GM12878 (cell line): ENCODE data around the gene RTN4R. TPM values are rescaled to one million over a fixed set of nuclear protein-coding genes. Genes with fewer than 3 reads are reported as not detected.

Experiments used
- ATAC-seq: fragments of 200-7000 bp; cut with Tn5 transposase; 3 replicates; pipeline ENCODE4 v1.9.1; 2020; ENCODE audit warnings: mild to moderate bottlenecking, moderate library complexity
- BruUV-seq: library from RNA; stranded (reverse); fragments of 400-500 nt; replicated peaks from 2 replicates; lab custom pipeline; 2021; lab: Mats Ljungman, UMichigan
- CTCF ChIA-PET: fragments of 300-600 bp; sonication (Branson Sonifier 250); formaldehyde crosslinking; extraction: SDS; loops from one replicate; lab custom pipeline; 2021; ENCODE audit warnings: inconsistent platforms; lab: Yijun Ruan, JAX
- POLR2A ChIA-PET: fragments of 350-600 bp; formaldehyde crosslinking; extraction: SDS; loops from one replicate; lab custom pipeline; 2021; ENCODE audit warnings: inconsistent platforms; lab: Charles Lee
- RAD21 ChIA-PET: fragments of 300-600 bp; sonication (Branson Sonifier 250); formaldehyde crosslinking; loops from one replicate; lab custom pipeline; 2023; ENCODE audit warnings: antibody characterized with exemption; ENCODE audit not compliant: unreplicated experiment; lab: Charles Lee
- SMC1A ChIA-PET: fragments of 300-600 bp; sonication (Branson Sonifier 250); formaldehyde crosslinking; loops from one replicate; lab custom pipeline; 2023; ENCODE audit not compliant: unreplicated experiment, uncharacterized antibody; lab: Charles Lee
- DNase-seq: peaks from one replicate; pipeline ENCODE4 v3.0.0-alpha.2; 2011; ENCODE audit warnings: low read depth, low spot score
- FAIRE-seq: peaks from 3 replicates; lab custom pipeline; 2011; peaks lifted over from hg19 to GRCh38; lab: Jason Lieb, UNC
- H2AFZ ChIP-seq: 2 replicates; pipeline ENCODE4 v1.6.0; 2011; ENCODE audit warnings: low read depth, low read length, control low read depth; ENCODE audit not compliant: control insufficient read depth
- H3K27ac ChIP-seq: 2 replicates; pipeline ENCODE4 v1.5.1; 2011; ENCODE audit warnings: control low read depth; ENCODE audit not compliant: control insufficient read depth, insufficient read depth
- H3K27me3 ChIP-seq, 2 experiments: replicated peaks in 1 of 2; 2 replicates each; pipeline versions ENCODE4 v1.6.0 to v1.6.1; 2011; ENCODE audit warnings: low read length in 1 of 2; ENCODE audit not compliant: control insufficient read depth in 2 of 2, insufficient read depth in 2 of 2
- H3K36me3 ChIP-seq, 2 experiments: 2 replicates each; pipeline ENCODE4 v1.5.1; 2011; ENCODE audit warnings: low read length in 1 of 2; ENCODE audit not compliant: control insufficient read depth in 2 of 2, insufficient read depth in 2 of 2
- H3K4me1 ChIP-seq: 2 replicates; pipeline ENCODE4 v1.6.1; 2011; ENCODE audit warnings: mild to moderate bottlenecking, low read length, moderate library complexity, mixed read lengths; ENCODE audit not compliant: control insufficient read depth, insufficient read depth
- H3K4me2 ChIP-seq: 2 replicates; pipeline ENCODE4 v1.6.0; 2011; ENCODE audit warnings: control low read depth; ENCODE audit not compliant: control insufficient read depth, insufficient read depth
- H3K4me3 ChIP-seq: fragments of 200-600 bp; sonication (generic); 2 replicates; pipeline ENCODE4 v1.5.1; 2016
- H3K79me2 ChIP-seq: 2 replicates; pipeline ENCODE4 v1.6.0; 2011; ENCODE audit warnings: low read length; ENCODE audit not compliant: control insufficient read depth, insufficient read depth
- H3K9ac ChIP-seq: 2 replicates; pipeline ENCODE4 v1.8.0; 2011; ENCODE audit warnings: low read length, control low read depth, mixed read lengths; ENCODE audit not compliant: control insufficient read depth, insufficient read depth
- H3K9me3 ChIP-seq: replicated peaks from 3 replicates; pipeline ENCODE4 v1.5.1; 2011; ENCODE audit warnings: mild to moderate bottlenecking, low read length; ENCODE audit not compliant: control insufficient read depth, insufficient read depth
- H4K20me1 ChIP-seq: 2 replicates; pipeline ENCODE4 v1.6.0; 2011; ENCODE audit not compliant: control insufficient read depth, insufficient read depth
- BRCA1 ChIP-seq: IDR thresholded peaks from 2 replicates; pipeline ENCODE4 v1.6.1; 2011; ENCODE audit warnings: low read depth, low read length, improper control_type of control experiment
- CHD2 ChIP-seq: IDR thresholded peaks from 2 replicates; pipeline ENCODE4 v1.6.1; 2011; ENCODE audit warnings: low read depth, low read length, improper control_type of control experiment, borderline replicate concordance
- CHD4 ChIP-seq: fragments of 200-600 bp; sonication (generic); IDR thresholded peaks from 2 replicates; pipeline ENCODE4 v1.6.1; 2016; ENCODE audit warnings: mild to moderate bottlenecking
- HDAC2 ChIP-seq: fragments of 200-600 bp; sonication (generic); IDR thresholded peaks from 2 replicates; pipeline ENCODE4 v1.6.1; 2017
- LARP7 ChIP-seq: fragments of 450-650 bp; IDR thresholded peaks from 2 replicates; pipeline ENCODE4 v1.6.1; 2017; ENCODE audit warnings: mild to moderate bottlenecking
- SIX5 ChIP-seq: IDR thresholded peaks from 2 replicates; pipeline ENCODE4 v1.6.1; 2011; ENCODE audit warnings: mild to moderate bottlenecking, low read depth, low read length, moderate library complexity; ENCODE audit not compliant: severe bottlenecking
- SMC3 ChIP-seq: IDR thresholded peaks from 2 replicates; pipeline ENCODE4 v1.6.1; 2011; ENCODE audit warnings: low read length, improper control_type of control experiment, borderline replicate concordance
- TAF1 ChIP-seq: IDR thresholded peaks from 2 replicates; pipeline ENCODE4 v1.6.1; 2011; ENCODE audit warnings: mild to moderate bottlenecking, low read depth, low read length, borderline replicate concordance
- ZSCAN29 ChIP-seq: fragments of 450-650 bp; IDR thresholded peaks from 2 replicates; pipeline ENCODE4 v1.6.1; 2017; ENCODE audit warnings: mild to moderate bottlenecking, moderate library complexity
- WGBS: methylation state at CpG from one replicate; pipeline ENCODE4 v1.1.6; 2016; ENCODE audit warnings: low lambda C conversion rate; ENCODE audit not compliant: insufficient replicate concordance, insufficient coverage; ENCODE audit errors: missing lambda C conversion rate; 5-methylcytosine and 5-hydroxymethylcytosine counted together
- in situ Hi-C: fragments of 300-500 bp; cut with MboI; formaldehyde crosslinking; loops from 9 replicates; pipeline ENCODE4 v1.14.3; 2018; ENCODE audit warnings: mixed read lengths
- intact Hi-C: fragments of 100-400 bp; cut with micrococcal nuclease; formaldehyde crosslinking; loops from one replicate; pipeline ENCODE4 v1.14.2; 2022; ENCODE audit not compliant: unreplicated experiment
- polyA plus RNA-seq, 11 experiments: library from polyadenylated mRNA; depleted of rRNA in 4 of 11; unstranded in 6 of 11; stranded (reverse) in 5 of 11; fragments of >200 nt; fragmentation: Nextera tagmentation in 4 of 11; fragmentation: Illumina TruSeq in 1 of 11; extraction: Ambion mirVana in 4 of 11; extraction: Trizol in 1 of 11; gene quantifications; 1 replicate in 1 of 11; 2 replicates in 10 of 11; pipeline versions ENCODE4 v1.2.1 to v1.2.3, GENCODE V29; 2011 to 2016; ENCODE audit warnings: inconsistent platforms in 2 of 11, missing spikeins in 2 of 11, low read depth in 1 of 11
- total RNA-seq, 4 experiments: library from RNA; depleted of rRNA in 3 of 4; stranded (reverse); fragments of >200 nt in 3 of 4; fragmentation: Illumina TruSeq in 1 of 4; extraction: Trizol in 1 of 4; gene quantifications; 2 replicates each; pipeline versions ENCODE4 v1.2.1 to v1.2.3, GENCODE V29; 2013 to 2021
- TF ChIP-seq, protein P1 (sequence below): IDR thresholded peaks from 2 replicates; pipeline ENCODE4 v1.6.1; 2011; ENCODE audit warnings: borderline replicate concordance, low read depth, mild to moderate bottlenecking, moderate library complexity, low read length; ENCODE audit not compliant: insufficient read depth, poor library complexity, severe bottlenecking
- TF ChIP-seq, protein P2 (sequence below): fragments of 450-650 bp; IDR thresholded peaks from 2 replicates; pipeline ENCODE4 v1.6.1; 2017; ENCODE audit warnings: mild to moderate bottlenecking, moderate library complexity
- TF ChIP-seq, protein P3 (sequence below): IDR thresholded peaks from 2 replicates; pipeline ENCODE4 v1.6.1; 2011; ENCODE audit warnings: low read depth, mild to moderate bottlenecking, low read length, moderate library complexity, borderline replicate concordance; ENCODE audit errors: extremely low read depth
- TF ChIP-seq, protein P4 (sequence below): fragments of 150-350 bp; IDR thresholded peaks from 2 replicates; pipeline ENCODE4 v1.6.1; 2014; ENCODE audit warnings: mild to moderate bottlenecking, low read depth, low read length

The RTN4R gene
- total and polyA plus RNA-seq, 10 of the 15 experiments (the other 5 are each of a cell fraction or from before 2014, with no cell fraction given) = 0.03 to 1.0 (median 0.60) TPM; not detected in 2

DNA sequence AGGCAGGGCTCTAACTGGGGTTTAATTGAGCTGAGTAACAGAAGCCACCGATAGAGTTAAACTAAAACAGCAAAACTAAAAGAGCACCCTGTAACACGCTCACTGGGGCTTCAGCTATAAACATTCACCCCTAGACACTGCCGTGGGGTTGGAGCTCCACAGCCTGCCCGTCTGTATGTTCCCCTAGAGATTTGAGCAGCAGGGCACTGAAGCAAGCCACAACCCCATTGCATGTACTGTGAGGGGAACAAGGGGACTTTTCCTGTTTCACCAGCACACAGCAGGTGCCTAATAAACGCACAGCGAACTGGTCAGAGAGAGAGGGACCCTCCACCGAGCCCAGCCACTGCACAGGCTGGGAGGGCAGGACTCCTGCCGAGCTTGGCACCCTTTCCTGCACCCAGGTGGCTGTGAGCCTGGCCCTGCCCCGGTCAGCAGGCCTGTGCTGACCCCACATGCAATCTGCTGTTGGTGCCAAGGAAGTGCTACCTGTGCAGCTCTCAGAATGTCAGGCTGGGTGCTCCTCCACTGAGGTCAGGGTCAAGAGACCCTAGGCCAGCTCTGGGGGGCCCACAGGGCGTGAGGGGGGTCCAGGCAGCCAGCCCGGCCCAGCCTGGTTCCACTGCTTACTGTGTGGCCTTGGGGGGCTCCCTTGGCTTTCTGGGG is 31.9 kb downstream of the RTN4R start:
- TF ChIP-seq BRCA1 (no peak), CHD4 (no peak), ZSCAN29 (no peak), SMC3 (no peak), CHD2 (no peak), LARP7 (no peak), TAF1 (no peak), HDAC2 (no peak), SIX5 (no peak)
- TF ChIP-seq, protein P1, sequence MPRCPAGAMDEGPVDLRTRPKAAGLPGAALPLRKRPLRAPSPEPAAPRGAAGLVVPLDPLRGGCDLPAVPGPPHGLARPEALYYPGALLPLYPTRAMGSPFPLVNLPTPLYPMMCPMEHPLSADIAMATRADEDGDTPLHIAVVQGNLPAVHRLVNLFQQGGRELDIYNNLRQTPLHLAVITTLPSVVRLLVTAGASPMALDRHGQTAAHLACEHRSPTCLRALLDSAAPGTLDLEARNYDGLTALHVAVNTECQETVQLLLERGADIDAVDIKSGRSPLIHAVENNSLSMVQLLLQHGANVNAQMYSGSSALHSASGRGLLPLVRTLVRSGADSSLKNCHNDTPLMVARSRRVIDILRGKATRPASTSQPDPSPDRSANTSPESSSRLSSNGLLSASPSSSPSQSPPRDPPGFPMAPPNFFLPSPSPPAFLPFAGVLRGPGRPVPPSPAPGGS = no peak
- TF ChIP-seq, protein P2, sequence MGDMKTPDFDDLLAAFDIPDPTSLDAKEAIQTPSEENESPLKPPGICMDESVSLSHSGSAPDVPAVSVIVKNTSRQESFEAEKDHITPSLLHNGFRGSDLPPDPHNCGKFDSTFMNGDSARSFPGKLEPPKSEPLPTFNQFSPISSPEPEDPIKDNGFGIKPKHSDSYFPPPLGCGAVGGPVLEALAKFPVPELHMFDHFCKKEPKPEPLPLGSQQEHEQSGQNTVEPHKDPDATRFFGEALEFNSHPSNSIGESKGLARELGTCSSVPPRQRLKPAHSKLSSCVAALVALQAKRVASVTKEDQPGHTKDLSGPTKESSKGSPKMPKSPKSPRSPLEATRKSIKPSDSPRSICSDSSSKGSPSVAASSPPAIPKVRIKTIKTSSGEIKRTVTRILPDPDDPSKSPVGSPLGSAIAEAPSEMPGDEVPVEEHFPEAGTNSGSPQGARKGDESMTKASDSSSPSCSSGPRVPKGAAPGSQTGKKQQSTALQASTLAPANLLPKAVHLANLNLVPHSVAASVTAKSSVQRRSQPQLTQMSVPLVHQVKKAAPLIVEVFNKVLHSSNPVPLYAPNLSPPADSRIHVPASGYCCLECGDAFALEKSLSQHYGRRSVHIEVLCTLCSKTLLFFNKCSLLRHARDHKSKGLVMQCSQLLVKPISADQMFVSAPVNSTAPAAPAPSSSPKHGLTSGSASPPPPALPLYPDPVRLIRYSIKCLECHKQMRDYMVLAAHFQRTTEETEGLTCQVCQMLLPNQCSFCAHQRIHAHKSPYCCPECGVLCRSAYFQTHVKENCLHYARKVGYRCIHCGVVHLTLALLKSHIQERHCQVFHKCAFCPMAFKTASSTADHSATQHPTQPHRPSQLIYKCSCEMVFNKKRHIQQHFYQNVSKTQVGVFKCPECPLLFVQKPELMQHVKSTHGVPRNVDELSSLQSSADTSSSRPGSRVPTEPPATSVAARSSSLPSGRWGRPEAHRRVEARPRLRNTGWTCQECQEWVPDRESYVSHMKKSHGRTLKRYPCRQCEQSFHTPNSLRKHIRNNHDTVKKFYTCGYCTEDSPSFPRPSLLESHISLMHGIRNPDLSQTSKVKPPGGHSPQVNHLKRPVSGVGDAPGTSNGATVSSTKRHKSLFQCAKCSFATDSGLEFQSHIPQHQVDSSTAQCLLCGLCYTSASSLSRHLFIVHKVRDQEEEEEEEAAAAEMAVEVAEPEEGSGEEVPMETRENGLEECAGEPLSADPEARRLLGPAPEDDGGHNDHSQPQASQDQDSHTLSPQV = no peak
- TF ChIP-seq, protein P3, sequence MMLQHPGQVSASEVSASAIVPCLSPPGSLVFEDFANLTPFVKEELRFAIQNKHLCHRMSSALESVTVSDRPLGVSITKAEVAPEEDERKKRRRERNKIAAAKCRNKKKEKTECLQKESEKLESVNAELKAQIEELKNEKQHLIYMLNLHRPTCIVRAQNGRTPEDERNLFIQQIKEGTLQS = no peak
- TF ChIP-seq, protein P4, sequence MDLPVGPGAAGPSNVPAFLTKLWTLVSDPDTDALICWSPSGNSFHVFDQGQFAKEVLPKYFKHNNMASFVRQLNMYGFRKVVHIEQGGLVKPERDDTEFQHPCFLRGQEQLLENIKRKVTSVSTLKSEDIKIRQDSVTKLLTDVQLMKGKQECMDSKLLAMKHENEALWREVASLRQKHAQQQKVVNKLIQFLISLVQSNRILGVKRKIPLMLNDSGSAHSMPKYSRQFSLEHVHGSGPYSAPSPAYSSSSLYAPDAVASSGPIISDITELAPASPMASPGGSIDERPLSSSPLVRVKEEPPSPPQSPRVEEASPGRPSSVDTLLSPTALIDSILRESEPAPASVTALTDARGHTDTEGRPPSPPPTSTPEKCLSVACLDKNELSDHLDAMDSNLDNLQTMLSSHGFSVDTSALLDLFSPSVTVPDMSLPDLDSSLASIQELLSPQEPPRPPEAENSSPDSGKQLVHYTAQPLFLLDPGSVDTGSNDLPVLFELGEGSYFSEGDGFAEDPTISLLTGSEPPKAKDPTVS = no peak
- TF ChIP-seq, all 136 proteins: peak for 0
- ATAC-seq = no peak

More for the DNA sequence above, 31.9 kb downstream of the RTN4R start:
- 12% methylated on average over 11 of the region's 11 CpGs for WGBS
- Histone ChIP-seq H3K9me3 (no peaks in the 10 kb centered on the region), H3K9ac (no peak overlapping the region), H3K4me1 (peaks cover 10% of the 10 kb centered on the region), H3K27ac (no peak overlapping the region), H3K4me2 (no peak overlapping the region), H2AFZ (no peak overlapping the region), H3K79me2 (no peaks in the 10 kb centered on the region), H4K20me1 (no peaks in the 10 kb centered on the region), H3K4me3 (no peak overlapping the region), H3K27me3 (no peaks in the 10 kb centered on the region; a peak in 3 of 4 replicates), H3K36me3 (no peaks in the 10 kb centered on the region)
- FAIRE-seq = no peak
- BruUV-seq = no TSS peak
- ChIA-PET POLR2A (no interaction called here), SMC1A (no interaction called here), RAD21 (interaction anchor here (3.2 kb wide), 1 partner anchor 79 kb away, joined by 21 read pairs; no protein-coding TSS in a partner anchor), CTCF (interaction anchor here (1.0 kb wide), 1 partner anchor 79 kb away, joined by 4 read pairs; no protein-coding TSS in a partner anchor)
- intact Hi-C loops (loop anchor here (5.0 kb wide), 1 partner anchor 79 kb away; no protein-coding TSS in a partner anchor), in situ Hi-C loops (no loop called here)
- no peak for DNase-seq
